ENCODE results near the gene MDM2. TPM values are rescaled to one million over a fixed set of nuclear protein-coding genes. Genes with fewer than 3 reads are reported as not detected.

The MDM2 gene
- total and polyA plus RNA-seq, 10 of the 15 experiments (the other 5 are each of a cell fraction or from before 2014, with no cell fraction given), result 48.2 to 174 (median 85.0) TPM

- 52% methylated on average over 4 of the region's 4 CpGs for WGBS (ENCODE audit: insufficient coverage, insufficient replicate concordance, low lambda C conversion rate, missing lambda C conversion rate)
- no peak for ATAC-seq
- ChIA-PET SMC1A (ENCODE audit: uncharacterized antibody, unreplicated experiment) (no interaction called here), CTCF (interaction anchor here (0.6 to 1.6 kb wide), 3 partner anchors 11 to 65 kb away, joined by 3 to 4 read pairs (median 3); no protein-coding TSS in a partner anchor), RAD21 (ENCODE audit: unreplicated experiment) (no interaction called here), POLR2A (no interaction called here)
- Histone ChIP-seq H3K27me3 (replicated peaks in 1 of 2; ENCODE audit: control insufficient read depth in 2 of 2, insufficient read depth in 2 of 2, low read length in 1 of 2) (no peaks in the 10 kb centered on the region), H3K9ac (ENCODE audit: control insufficient read depth, insufficient read depth, low read length) (no peak overlapping the region), H3K9me3 (replicated peaks; ENCODE audit: control insufficient read depth, insufficient read depth, low read length) (no peaks in the 10 kb centered on the region), H3K27ac (ENCODE audit: control insufficient read depth, insufficient read depth) (no peak overlapping the region), H3K79me2 (ENCODE audit: control insufficient read depth, insufficient read depth, low read length) (no peaks in the 10 kb centered on the region), H2AFZ (ENCODE audit: control insufficient read depth, low read depth, low read length) (no peak overlapping the region), H3K4me2 (ENCODE audit: control insufficient read depth, insufficient read depth) (no peak overlapping the region), H4K20me1 (ENCODE audit: control insufficient read depth, insufficient read depth) (no peaks in the 10 kb centered on the region), H3K4me1 (ENCODE audit: control insufficient read depth, insufficient read depth, low read length) (no peaks in the 10 kb centered on the region), H3K4me3 (no peak overlapping the region), H3K36me3 (ENCODE audit: control insufficient read depth in 2 of 2, insufficient read depth in 2 of 2, low read length in 1 of 2) (no peaks in the 10 kb centered on the region)
- no peak for DNase-seq (ENCODE audit: low read depth, low spot score)
- FAIRE-seq, result no peak
- no peak for TF ChIP-seq JUNB (IDR thresholded peaks at IDR 0.05)
- TF ChIP-seq LARP7 (IDR thresholded peaks at IDR 0.05), result no peak
- no peak for TF ChIP-seq SIN3A (IDR thresholded peaks at IDR 0.05; ENCODE audit: low read depth, low read length)
- TF ChIP-seq RAD21 (IDR thresholded peaks at IDR 0.05; ENCODE audit: insufficient read depth, low read depth, low read length), result no peak
- no peak for TF ChIP-seq CBX3 (IDR thresholded peaks at IDR 0.05; ENCODE audit: borderline replicate concordance, low read depth)
- TF ChIP-seq ZNF207 (IDR thresholded peaks at IDR 0.05; ENCODE audit: borderline replicate concordance), result no peak
- TF ChIP-seq MTA3 (IDR thresholded peaks at IDR 0.05; ENCODE audit: borderline replicate concordance, low read length), result no peak
- TF ChIP-seq ZBTB4 (CRISPR knock-in tag; IDR thresholded peaks at IDR 0.05), result no peak
- no peak for TF ChIP-seq ZBTB11 (CRISPR knock-in tag; IDR thresholded peaks at IDR 0.05)
- no peak for TF ChIP-seq BCLAF1 (IDR thresholded peaks at IDR 0.05)
- intact Hi-C loops (cut with micrococcal nuclease; ENCODE audit: unreplicated experiment) (no loop called here), in situ Hi-C loops (cut with MboI) (no loop called here)
- BruUV-seq (replicated peaks), result no TSS peak
Measured at GRCh38 chr12:68878846-68879245, 70.9 kb downstream of the MDM2 start.

Data from GM12878 (cell line).